CD4-positive, alpha-beta T cell treated with Interleukin-2 at 100 ng/mL for 4 hours (primary cell): ENCODE results near the gene PTCD2.
"Not testable (repeated sequence)": the region's sequence is repeated elsewhere in the genome, so short reads cannot be mapped to it uniquely, and the experiment has no call there.

Experiments used
- DNase-seq: peaks from one replicate; pipeline ENCODE4 v3.0.0-alpha.2; 2020; ENCODE audit warnings: low spot score

PTCD2 gene

DNA sequence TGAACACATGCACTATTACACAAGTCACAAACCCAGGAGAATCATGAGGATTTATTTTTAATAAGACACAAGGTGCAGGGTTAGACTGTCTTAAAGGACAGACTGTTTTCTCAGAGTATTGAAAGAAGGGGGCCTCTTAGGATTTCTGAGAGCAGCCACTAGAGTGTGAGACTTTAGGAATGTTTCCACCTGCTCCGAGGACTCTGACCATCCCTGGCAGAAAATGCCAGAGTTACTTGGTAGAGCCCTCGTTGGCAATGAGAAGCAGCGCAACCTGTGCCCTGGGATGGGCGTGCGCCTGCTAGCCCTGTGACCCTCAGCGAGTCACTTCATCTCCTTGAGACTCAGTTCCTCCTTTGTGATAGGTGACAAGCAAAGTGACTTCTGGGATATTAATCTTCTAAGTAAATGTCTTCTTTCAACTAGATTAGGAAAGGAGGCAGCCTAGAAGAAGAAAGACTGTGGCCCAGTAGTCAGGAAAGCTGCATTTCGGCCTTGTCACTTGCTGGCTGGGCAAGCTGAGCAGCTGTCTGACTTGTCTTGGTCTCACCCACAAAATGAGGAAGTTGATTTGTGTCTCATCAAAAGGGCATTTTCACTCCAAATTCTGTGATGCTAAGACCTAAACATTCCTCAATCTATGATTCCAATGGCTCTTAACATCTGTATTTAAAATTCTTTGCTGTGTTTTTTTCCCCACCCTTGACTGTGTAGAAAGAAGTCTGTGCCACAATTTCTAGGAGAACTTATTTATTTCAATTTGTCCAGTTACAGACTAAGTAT lies 60.5 kb downstream of the PTCD2 start:
- DNase-seq: no peak

DNA sequence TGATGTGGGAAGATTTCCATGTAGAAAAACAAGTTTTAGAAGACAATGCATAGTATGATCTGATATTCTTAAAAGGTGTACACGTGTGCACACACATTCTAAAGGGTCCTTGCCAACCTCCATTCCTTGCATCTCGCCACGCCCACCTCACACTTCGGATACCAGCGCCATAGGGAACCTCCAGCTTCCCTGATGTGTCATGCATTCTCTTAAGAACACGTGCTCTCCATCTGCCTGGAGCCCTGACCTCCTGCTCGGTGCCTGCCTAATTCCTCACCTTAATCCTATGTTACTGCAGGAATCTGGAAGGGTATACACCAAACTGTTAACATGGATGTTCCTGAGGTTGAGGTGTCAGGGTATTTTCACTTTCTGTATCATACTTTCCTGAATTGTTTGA lies 63.1 kb downstream of the PTCD2 start:
- no peak for DNase-seq

DNA sequence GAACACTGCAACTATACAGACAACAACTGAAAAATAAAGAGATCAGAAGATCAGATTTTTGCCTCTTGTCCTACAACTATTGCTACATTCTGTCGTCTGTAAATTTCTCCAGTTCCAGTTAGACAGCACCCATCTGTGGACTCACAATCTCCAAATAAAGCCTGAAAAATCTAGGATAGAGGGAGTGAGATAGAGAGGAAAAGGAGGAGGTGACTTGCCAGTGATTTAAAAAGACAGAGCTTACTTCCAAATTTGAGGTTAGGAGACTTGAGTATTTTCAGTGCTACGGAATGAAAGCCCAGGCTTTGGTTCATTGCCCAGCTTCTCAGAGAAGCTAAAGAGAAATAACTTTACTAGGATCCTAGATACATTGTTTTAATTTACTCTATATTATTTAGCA lies 63.6 kb downstream of the PTCD2 start:
- no peak for DNase-seq

GRCh38 chr5:72386639-72387038 lies 66.5 kb downstream of the PTCD2 start:
- no peak for DNase-seq

- DNase-seq: no peak
Observed at GRCh38 chr5:72387985-72388384, 67.8 kb downstream of the PTCD2 start.

GRCh38 chr5:72388646-72389045 lies 68.5 kb downstream of the PTCD2 start:
- DNase-seq: no peak

DNA sequence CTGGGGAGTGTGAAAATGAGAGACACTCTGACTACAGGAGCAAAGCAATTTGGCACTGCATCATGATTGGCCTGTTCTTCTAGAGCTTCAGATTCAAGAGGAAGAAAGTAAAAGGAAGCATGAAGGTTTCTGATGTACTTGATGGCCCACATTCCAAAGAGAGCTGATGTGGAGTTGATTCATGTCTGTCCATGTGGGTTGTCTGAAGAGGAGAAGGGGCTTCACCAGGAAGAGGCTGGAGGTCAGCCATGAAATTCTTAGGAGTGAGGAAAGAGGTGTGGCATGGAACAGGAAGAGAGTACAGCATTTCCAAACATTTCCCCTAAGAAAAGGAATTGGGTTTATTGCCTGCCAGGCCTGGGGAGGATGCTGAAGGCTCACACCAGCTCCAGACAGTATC lies 70.7 kb downstream of the PTCD2 start:
- DNase-seq: no peak

DNA sequence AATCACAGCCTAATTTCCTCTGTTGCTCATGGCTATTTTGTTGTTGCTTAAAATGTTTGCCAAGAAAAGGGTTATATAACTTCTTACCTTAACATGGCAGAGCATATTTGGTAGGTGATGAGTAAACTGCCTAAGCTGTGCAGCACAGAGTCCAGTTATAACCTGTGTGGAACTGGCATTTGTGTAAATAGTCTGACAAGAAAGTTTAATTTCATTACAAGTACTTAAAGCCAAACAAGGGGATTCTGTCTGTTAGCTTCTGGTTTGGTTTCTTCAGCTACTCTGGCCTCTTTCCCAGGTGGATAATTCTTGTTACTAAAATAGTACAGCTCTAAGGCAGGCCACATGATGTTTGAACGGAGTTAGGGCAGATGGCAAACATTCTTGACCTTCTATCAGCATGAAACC lies 72.2 kb downstream of the PTCD2 start:
- DNase-seq: no peak

GRCh38 chr5:72393052-72393451 lies 72.9 kb downstream of the PTCD2 start:
- DNase-seq: no peak

GRCh38 chr5:72394688-72395087 lies 74.5 kb downstream of the PTCD2 start:
- no peak for DNase-seq

- no peak for DNase-seq
Observed at GRCh38 chr5:72397836-72398235, 77.7 kb downstream of the PTCD2 start.

DNA sequence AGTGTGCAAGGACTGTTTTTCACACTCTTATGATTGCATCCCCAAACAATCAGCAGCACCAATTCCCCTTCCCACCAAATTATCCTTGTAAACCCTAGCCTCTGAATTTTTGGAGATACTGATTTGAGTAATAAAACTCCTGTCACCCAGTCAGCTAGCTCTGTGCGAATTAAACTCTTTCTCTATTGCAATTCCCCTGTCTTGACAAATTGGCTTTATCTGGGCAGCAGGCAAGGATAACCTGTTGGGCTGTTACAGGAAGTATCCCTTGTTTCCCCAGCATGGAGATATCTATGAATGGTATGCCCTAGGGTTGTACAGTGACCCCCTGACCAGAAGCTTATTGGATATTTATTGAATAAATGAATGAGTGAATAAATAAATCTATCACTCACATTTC lies 80.8 kb downstream of the PTCD2 start:
- DNase-seq: no peak

DNA sequence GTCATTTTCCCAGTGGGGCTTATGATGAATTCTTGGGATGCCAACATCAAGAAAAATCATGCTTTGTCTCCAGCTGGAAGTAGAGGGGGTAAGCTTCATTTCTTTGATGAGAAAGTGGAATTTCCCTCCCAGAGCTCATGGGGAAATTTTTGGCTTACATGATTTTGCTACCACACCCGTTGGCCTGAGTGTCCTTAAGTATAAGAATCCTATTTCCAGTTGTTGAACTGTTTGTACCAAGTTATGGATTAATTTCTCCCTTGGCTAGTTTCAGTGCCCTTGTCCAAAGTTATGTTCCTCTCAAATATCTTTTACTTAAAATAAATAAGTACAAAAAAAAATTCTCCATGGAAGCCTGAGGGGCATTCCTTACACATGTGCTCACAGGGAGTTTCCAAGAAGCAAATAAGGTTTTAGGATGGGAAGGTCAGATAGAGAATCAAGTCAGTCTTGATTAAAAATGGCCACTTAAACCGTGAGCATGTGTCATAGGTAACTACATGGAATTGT lies 82.3 kb downstream of the PTCD2 start:
- DNase-seq: no peak

GRCh38 chr5:72402959-72403628 lies 82.9 kb downstream of the PTCD2 start:
- DNase-seq: no peak

- DNase-seq: not testable (repeated sequence)
Observed at GRCh38 chr5:72404771-72405170, 84.6 kb downstream of the PTCD2 start.

GRCh38 chr5:72407078-72407477 lies 86.9 kb downstream of the PTCD2 start:
- DNase-seq: no peak

GRCh38 chr5:72407541-72407940 lies 87.4 kb downstream of the PTCD2 start:
- DNase-seq: no peak

GRCh38 chr5:72408127-72408526 lies 88.0 kb downstream of the PTCD2 start:
- no peak for DNase-seq

DNA sequence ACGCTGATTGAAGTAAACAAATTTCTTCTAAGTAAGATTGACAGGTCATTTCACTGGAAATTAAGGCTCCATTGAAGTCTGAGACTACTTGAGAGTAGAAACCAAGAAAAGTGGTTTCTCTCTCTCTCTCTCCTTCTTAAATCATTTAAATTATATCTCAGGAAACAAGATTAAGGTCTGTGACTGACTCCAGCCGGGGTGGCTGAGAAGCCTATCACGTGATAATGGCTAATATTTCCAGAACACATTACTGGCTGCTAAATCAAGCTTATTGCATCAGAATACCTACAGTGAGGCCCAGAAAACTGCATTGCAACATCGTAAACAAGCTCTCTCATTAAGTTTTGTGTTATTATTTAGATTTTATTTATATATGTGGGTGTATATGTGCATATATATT lies 88.4 kb downstream of the PTCD2 start:
- DNase-seq: no peak

- DNase-seq: no peak
Observed at GRCh38 chr5:72410688-72411295, 90.6 kb downstream of the PTCD2 start.

DNA sequence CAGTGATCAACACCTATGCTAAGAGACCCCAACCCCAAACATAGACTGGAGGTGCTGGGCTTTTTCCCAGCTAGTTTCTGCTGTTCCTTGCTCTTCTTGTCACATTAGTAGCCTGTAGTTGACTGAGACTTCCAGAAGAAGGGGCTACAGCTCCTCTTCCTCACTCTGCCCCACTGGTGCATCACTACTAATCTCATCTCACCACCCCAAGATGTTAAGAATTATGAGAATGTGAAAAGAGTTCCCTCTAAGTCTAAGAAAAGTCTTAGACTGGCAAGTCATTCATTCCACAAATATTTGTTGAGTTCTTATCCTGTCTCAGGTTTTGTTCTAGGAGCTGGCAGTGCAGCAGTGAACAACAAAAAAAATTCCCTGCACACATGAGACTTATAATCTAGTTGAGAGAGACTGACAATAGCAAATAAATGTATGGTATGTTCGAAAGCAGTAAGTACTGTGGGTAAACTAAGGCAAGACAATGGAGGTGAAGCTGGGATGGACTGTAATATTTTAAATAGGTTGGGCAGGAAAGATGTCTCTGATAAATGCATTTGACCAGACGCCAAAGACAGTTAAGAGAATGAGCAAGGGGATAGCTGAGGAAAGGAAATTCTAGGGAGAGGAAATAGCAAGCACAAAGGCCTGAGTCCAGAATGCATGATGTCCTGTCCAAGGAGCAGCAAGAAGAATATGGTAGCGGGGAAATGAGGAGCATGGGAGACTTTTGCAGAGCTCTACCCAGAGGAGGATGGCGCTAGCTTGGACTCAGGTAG lies 92.3 kb downstream of the PTCD2 start:
- DNase-seq: no peak

DNA sequence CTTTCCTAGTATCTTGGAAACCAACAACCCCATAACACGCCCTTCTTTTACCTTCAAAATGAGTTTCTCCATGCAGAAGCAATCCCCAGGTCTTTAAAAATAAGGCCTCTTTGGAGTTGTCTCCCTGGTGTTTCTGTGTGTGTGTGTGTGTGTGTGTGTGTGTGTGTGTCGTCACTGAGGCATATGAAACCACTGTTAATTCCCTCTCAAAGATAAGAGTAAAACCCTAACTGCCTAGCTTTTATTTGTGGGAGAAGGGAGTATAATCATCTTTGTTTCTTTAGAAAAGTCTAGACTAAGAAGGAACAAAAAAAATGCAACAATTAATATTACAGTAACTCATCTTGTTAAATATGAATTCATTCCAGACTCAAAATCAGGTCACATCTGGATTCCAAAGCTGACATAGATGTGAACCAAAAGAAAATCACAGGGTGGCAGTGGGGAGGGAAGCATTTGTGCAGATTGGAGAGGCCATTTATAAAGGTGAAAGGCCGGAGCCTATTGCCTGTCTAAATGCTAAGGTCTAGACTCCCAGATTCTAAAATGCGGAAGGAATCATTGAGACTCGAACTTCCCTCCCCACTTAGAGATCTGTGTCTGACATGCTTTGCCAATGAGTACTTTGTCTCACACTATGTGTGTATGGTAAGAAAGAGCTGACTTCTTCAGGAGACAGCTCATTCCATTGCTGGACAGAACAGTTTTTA lies 95.6 kb downstream of the PTCD2 start:
- no peak for DNase-seq
